HG02759 (cell line): ENCODE data around the gene DRP2.
"Not testable (repeated sequence)": the region's sequence is repeated elsewhere in the genome, so short reads cannot be mapped to it uniquely, and the experiment has no call there.

Experiments
- ATAC-seq: cut with Tn5 transposase; IDR thresholded peaks from one replicate; pipeline ENCODE4 v1.9.1; 2021; ENCODE audit warnings: mild to moderate bottlenecking, moderate library complexity; ENCODE audit not compliant: unreplicated experiment

The DRP2 gene

GRCh38 chrX:101219116-101219863, at the start of gene DRP2:
DRP2 (plus strand) TSS chrX:101219786; CDS start chrX:101231648, 11,862 bp downstream.
- ATAC-seq, result no peak

DNA sequence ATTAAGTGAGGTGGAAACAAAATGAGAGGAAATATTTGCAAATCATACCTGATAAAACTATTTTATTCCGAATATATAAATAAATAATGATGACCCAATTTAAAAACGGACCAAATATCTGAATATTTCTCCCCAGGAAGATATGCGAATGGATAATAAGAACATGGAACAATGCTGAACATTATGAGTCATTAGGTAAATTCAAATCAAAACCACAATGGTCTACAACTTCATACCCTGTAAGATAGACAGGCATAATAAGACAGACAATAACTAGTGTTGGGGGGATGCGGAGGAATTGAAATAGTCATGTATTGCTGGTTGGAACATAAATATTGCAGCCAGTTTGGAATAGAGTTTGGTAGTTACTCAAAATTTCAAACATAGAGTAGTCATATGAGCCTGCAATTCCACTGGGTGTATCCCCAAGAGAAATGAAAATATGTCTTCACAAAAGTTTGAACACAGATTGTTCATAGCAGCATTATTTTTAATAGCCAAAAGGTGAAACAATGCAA, 47.6 kb upstream of the DRP2 start:
- no peak for ATAC-seq

GRCh38 chrX:101176439-101176838, 43.1 kb upstream of the DRP2 start:
- no peak for ATAC-seq

- not testable (repeated sequence) for ATAC-seq
These were observed 34.7 kb upstream of the DRP2 start for GRCh38 chrX:101184876-101185275.

DNA sequence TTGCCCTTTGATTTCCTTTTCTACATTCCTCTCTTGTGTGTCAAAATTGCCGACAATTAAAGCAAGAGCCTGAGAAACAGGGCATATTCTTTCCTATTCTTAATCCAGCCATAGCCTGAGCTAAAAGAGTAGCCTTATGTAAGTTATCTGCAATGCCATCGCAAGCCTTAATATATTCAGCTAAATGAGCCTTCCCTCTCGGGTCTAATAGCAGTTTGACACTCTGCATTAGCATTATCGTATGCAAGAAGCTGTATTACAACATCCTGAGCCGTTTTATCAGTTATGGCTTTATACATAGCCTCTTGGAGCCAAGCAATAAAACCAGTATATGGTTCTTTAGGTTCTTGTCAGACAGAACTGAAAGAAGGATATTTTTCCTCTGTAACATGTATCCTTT, 31.6 kb upstream of the DRP2 start:
- ATAC-seq, result not testable (repeated sequence)

DNA sequence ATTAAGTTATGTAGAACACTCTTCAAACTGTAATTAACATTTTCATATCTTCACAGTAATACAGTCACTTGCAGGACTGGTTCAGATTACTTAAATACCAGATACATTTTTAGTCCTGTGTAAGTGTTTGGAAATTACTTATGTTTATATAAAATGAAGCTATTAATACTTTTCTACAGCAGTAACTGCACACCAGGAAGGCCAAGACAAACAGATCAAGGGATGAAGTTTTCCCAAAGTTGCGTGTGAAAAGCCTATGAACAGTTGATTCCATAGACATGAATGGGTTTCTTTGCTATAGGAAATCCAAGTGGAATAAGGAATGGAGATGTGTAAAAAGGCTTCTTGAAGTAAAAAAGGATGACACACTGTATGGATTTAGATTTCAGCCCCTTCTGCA, 28.9 kb upstream of the DRP2 start:
- no peak for ATAC-seq

GRCh38 chrX:101191217-101191750, 28.3 kb upstream of the DRP2 start:
- ATAC-seq, result no peak

DNA sequence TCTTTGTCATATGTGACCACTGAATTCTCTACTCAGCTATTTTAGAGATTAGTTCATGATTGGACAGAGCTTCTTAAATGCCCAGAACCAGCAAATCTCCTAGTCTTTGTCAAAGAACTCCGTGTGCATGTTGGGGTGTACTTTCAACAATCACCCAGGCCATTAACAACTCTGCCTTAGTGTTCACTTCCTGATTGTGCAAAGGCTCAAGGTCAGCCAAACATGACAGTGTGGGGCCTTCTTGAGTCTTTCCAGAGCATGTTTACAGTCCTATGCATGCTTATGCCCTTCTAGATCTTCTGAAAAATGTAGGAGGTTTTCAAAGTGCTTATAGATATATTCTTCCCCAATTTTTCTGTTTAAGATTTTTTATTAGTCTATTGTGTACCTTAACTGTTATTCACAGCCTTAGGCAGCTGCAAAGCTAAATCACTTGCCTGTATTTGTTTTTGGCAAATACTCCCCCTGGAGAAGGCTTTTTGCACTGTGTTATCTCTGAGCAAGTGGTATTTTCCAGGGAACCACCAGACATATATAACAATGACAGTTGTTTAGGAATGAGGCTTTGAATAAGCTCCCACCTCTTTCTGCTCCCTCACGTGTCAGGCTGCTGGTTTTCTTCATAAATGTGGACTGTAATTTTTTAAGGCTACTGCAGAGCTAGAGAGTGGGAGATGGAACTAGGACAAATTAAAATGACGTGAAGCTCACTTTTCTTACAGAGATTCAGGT, 24.0 kb upstream of the DRP2 start:
- no peak for ATAC-seq

GRCh38 chrX:101203761-101204351, 15.7 kb upstream of the DRP2 start:
- ATAC-seq, result no peak

DNA sequence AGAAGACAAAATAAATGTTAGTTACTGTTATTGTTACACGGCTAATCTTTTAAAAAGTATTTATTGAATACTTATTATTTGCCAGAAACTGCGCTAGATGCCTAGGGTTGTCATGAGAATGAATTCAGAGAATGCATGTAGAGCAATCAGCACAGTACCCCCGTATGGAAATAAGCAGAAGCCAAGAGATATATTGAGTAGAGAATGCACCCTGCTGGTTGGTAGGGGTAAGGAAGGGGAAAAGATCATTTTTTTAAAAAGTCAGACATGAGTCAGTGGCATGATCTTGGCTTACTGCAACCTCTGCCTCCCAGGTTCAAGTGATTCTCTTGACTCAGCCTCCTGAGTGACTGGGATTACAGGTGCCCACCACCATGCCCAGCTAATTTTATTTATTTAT, 13.1 kb upstream of the DRP2 start:
- peak; percentile 68 for ATAC-seq

DNA sequence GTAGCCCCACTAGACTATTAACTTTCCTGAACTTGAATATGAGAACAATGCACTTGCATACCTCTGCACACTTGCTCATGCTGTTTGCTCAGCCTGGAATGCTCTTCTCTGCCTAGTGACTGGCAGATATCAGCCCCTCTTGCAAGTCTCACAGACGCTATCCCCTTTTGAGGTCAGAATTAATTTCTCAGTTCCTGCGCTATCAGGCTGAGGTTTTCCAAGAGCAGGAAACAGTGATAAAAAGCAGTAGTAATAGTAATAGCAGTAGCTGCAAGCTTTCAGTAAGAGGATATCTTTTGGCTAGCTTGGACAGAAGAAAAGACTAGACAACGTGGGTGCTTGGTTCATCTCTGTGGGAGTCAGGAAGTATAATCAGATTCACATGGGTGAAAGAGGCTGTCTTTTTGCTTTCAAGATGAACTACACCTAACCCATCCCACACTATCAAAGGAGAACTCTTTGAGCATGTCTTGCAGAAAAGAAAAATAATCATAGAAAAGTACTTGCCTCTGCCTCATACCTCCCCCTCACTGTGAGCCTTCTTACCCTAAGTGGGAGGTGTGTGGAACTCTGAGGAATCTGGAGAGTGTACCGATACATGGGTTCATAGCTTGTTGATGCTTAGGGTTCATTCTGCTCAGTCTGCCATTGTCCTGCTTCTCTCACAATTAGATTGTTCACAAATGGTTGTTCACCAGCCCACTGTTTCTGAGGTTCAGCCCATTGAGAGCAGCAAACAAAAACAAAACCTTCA, 11.3 kb upstream of the DRP2 start:
- ATAC-seq, result peak; percentile 58

DNA sequence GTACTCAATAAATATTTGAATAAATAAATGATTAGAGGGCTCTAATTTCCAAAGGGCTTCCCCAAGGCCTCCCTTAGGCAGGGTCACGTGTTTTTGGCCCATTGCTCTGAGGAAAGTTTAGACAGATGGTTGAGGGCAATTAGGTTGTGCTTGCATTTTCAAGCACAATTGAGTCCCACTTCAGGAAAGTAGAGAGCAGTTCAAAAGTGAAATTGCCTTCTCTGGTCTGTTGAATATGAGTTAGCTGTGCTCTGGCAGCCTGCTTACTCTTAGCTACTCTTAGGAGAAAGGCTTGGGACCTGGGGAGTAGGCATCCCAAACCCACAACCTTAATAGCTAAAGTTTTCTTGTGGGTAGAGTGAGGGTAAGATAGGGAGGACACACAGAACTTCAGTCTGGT, 9.0 kb upstream of the DRP2 start:
- no peak for ATAC-seq

DNA sequence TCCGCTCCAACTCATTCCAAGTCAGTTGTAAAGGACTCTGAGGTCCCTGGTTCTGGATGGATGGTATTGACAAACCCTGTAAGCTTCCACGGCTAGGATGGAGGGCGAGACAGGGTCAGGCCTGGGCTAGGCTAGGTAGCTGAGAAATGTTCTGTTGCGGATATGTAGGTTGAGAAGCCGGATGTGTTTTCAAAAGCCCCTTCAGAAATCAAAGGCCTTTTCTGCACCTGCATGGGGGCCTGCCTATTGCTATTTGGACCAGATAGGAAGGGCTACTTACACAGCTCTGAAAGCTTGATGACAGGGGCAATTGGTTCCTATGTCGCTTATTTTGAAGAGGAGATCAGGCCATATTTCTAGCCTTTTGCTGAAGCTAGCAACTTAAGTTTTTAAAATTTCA, 1.9 kb upstream of the DRP2 start:
- no peak for ATAC-seq

GRCh38 chrX:101219864-101220346, 319 bp downstream of the DRP2 start:
- ATAC-seq, result no peak

GRCh38 chrX:101220662-101221260, 1.2 kb downstream of the DRP2 start:
- no peak for ATAC-seq

DNA sequence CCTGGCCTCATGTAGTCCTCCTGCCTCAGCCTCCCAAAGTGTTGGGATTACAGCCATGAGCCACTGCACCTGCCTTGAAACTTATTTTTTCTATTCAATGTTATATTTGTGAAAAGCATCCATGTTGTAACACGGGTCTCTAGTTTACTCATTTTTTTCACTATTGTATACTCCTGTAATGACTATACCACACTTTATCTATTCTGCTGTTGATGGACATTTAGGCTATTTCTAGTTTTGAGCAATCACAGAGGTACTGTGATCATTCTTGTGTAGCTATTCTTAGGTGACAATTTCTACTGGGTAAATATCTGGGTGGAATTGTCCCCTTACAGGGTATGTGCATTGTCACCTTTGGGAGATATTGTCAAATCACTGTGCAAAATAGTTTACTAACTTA, 3.6 kb downstream of the DRP2 start:
- no peak for ATAC-seq

GRCh38 chrX:101229170-101229569, 9.6 kb downstream of the DRP2 start:
- ATAC-seq, result no peak

DNA sequence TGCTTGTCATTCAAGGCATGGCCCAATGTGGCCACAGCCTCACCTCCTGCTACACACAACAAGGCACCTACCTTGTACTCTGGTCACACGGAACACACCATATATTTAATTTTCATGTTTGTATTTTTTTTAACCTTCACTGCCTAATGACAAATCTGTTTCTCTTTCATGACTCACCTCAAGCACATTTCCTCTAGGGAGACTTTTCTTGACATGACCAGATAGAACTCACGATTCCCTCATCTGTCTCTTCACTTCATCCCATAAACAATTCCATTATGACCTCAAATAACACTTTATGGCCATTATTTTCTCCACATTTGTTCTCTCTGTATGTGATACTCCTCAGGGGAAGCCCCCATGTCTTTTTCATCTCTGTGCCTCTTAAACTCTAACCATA, 11.1 kb downstream of the DRP2 start:
- ATAC-seq, result no peak

GRCh38 chrX:101231080-101231479, 11.5 kb downstream of the DRP2 start:
- ATAC-seq, result no peak

DNA sequence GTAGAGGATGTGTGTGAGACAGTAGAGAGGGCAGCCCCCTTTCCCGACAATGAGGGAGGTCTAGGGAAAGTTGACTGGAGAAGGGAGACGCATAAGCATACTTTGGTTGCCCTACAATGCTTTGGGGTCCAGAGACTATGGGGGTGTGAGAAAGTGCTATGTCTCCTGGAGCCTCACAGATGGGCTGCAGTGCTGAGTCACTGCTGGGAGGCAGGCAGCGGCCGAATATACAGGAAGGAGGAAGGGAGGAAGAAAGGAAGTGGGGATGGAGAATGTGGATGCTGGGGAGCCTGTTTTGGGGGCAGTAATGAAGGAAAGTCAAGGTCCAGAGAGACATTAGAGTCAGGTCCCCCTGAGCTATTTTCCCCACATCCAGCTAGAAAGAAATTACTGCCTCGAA, 12.7 kb downstream of the DRP2 start:
- ATAC-seq, result no peak
